SU-DHL-6 (cell line): ENCODE data around the gene DAAM2.

Source experiments
- CTCF ChIP-seq: fragments of 200-600 bp; sonication (generic); IDR thresholded peaks from one replicate; pipeline ENCODE4 v1.5.1; 2017; ENCODE audit warnings: antibody characterized with exemption, mild to moderate bottlenecking, low read length, moderate library complexity; ENCODE audit not compliant: insufficient read depth, poor library complexity, severe bottlenecking
- EZH2phosphoT487 ChIP-seq: fragments of 200-600 bp; sonication (generic), shearing (Covaris generic); conservative IDR thresholded peaks from 2 replicates; pipeline ENCODE4 v1.6.1; 2018; ENCODE audit warnings: mild to moderate bottlenecking, antibody characterized with exemption, low read length, moderate library complexity, mixed read lengths

- TF ChIP-seq CTCF (no peak), EZH2phosphoT487 (no peak)
Observed at GRCh38 chr6:39850736-39851297, 58.6 kb downstream of the DAAM2 start.
